ENCODE results near the gene CA5B.
"Not testable (repeated sequence)": the region's sequence is repeated elsewhere in the genome, so short reads cannot be mapped to it uniquely, and the experiment has no call there.

Gene CA5B

DNA sequence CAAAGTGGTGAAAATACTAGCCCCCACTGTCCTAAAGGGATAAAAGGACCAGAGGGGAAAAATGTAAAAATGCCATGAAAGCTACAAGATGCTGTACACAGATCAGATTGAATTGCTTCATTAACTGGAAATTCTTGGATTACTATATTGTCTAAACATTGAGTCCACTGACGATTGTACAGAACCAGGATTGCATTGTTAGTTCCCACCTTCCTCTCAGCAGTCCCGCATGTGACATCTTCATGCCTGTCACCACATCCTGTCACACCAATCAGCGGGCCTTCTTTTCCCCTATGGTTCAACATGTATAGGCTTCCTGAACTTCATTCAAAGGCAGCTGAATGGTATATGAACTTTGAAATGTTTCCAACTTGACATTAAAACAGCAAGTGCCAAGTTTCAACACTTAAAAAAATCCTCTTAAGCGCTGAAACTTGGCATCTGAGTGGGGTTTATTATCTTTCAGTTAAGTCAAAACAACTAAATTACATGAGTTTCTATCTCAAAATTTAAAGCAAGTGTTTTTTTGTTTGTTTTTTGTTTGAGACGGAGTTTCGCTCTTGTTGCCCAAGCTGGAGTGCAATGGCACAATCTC lies 76.8 kb downstream of the CA5B start:
- no peak for DNase-seq

- DNase-seq = peak in 1 of 2 donors; percentile 11
These were observed 77.8 kb downstream of the CA5B start for GRCh38 chrX:15815779-15816437.

DNA sequence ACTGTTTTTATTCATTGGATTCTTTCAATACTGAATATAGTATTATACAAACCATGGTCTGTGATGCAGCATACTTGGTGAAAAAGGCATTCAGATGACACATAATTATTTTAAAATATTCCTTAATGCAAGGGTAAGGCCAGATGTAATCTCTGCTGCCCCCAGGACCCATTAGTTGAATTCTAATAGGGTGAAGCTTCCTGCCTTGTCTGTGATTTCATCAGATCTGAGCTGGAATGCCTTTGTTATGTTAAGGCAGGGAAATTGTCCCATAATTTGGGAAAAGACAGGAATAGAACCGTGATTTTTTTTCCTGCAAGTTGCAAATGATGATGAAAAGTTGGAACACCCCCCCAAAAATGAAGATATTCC lies 78.4 kb downstream of the CA5B start:
- DNase-seq = no peak

DNA sequence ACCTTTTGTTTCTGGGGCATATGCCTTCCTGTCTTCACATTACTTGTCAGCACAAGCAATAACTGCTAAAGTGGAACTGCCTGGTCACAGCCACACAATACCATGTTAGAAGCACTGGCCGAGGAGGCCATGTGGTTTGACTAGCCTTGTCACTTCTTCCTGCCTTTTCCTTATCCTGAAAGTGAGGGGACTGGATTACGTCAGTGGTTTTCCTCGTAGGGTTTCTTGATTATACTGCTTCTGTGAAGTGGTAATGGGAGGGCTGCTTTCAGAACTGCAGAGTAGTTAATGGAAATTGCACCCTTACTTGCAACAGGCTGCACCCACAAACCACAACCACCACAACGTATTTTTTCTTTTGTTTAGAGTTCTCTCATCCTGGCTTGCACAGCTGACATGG lies 78.8 kb downstream of the CA5B start:
- peak; percentile 18 to 23 for DNase-seq

- DNase-seq = peak in 1 of 2 donors; percentile 17
These were observed 82.3 kb downstream of the CA5B start for GRCh38 chrX:15820106-15821073.

- DNase-seq = no peak
These were observed 84.9 kb downstream of the CA5B start for GRCh38 chrX:15822922-15823321.

DNA sequence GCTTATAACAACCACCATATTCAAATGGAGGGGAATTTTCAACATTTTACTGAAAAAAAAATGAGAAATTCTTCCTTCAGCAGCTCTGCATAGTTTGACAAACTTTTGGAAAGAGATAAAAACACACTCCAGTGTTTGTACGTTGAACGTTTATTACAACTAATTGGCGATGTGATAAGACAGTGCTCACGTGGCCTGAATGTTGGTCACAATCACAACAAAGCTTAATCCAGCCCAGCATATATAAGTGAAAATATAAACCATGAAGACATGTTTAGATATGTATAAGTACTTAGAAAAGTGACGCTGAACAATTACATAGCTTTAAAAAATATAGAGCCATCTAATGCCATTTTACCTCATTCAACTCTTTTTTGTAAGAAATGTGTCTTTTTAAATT lies 87.9 kb downstream of the CA5B start:
- no peak for DNase-seq

DNA sequence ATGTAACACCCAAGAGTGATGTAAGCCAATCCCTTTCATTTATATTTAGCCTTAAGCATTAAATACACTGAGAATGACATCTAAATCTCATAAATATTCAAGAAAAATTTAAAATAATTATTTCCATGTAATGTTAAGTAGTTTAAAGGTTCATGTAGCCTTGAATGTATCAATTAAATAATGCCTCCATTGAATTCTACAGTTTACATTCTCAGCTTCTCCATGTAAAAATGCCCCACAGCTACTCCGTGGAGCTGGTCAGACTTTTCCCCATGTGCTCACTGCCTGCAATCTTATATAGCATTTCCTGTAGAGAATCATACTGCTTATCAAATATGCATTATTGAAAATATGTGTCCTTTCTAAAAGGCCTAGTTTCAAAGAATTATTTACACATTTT lies 91.1 kb downstream of the CA5B start:
- no peak for DNase-seq

DNA sequence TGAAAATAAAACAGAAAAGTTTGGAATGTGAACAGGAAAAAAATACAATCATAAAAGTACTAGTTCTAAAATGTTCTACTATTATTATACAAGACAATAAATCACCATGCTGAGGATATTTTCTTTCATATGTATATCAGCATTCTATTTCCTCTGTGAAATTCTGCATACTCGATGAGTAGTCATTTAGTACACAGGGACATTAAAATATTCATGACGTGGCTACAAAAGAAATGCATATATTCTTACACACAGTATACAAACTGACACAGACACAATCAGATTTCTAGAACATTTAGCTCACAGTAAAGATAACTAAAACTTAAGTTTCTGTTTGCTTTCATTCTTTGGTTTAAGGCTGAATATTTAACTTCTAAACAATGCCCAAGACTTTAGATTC lies 93.3 kb downstream of the CA5B start:
- not testable (repeated sequence) for DNase-seq

DNA sequence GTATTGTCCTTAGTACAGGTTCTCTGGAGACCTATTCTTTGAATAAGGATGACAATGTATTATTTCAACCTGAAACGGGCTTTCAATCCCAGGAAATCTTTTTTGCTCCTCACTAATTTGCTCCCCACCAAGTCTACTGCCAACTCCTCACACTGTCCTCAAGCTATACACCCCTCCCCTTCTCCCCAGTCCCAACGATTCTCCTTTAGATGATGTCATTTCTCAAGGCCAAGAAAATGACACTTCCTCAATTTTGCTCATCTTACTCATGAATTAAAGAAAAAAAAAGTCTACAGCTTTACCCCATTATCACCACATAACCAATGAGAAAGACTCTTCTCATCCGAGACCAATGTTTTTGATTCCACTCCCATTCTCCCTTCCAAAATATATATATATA lies 96.0 kb downstream of the CA5B start:
- no peak for DNase-seq

- DNase-seq = no peak
These were observed 96.9 kb downstream of the CA5B start for GRCh38 chrX:15834827-15835595.

Data from stimulated activated CD4-positive, alpha-beta T cell treated with anti-CD3 and anti-CD28 coated beads, Interleukin-2, amount 100 ng/mL, for 24 hours (primary cell).